ENCODE results near the gene CHID1. TPM values are rescaled to one million over a fixed set of nuclear protein-coding genes. Genes with fewer than 3 reads are reported as not detected.

CHID1 gene
- total and polyA plus RNA-seq, 9 of the 15 experiments (the other 6 are each of a cell fraction or from before 2014, with no cell fraction given), result 15.1 to 108 (median 39.8) TPM

DNA sequence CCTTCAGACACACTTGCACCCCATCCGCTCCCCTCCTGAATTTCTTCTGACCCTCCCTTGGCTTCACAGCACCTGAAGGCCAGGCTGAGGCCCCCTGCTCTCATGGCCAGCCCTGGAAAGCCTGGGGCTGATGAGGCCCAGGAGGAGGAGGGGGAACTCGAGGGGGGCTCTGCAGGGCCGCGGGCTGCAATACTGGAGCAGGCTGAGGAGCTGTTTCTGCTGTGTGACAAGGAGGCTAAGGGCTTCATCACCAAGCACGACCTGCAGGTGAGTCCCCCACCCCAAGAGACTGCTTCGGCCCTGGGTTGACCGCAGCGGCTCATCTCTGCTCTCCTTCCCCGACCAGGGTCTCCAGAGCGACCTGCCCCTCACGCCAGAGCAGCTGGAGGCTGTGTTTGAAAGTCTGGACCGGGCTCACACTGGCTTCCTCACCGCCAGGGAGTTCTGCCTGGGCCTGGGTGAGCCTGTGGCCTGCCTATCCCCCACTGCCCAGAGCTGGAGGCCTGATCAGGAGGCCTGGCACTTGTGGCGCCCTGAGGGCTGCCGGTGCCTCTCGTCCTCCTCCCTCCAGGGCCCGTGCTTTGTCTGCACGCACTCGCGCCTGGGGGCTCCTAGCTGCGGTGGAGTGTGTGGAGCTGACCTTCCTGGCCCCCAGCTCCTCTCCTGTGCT, 82.0 kb downstream of the CHID1 start:
- Histone ChIP-seq H2AFZ (ENCODE audit: low read depth, low read length) (no peak overlapping the region), H3K36me3 (ENCODE audit: control insufficient read depth, insufficient read depth, low read length) (peaks cover 23% of the 10 kb centered on the region; the same call in 1 of the 3 replicates), H3K27me3 (ENCODE audit: control insufficient read depth in 2 of 2, insufficient read depth in 2 of 2, low read length in 2 of 2) (no peaks in the 10 kb centered on the region), H3K79me2 (ENCODE audit: control insufficient read depth, insufficient read depth, low read length) (peaks cover 20% of the 10 kb centered on the region), H3K4me3 (no peak overlapping the region), H3K9me1 (ENCODE audit: control insufficient read depth, insufficient read depth, low read length) (peaks cover 5% of the 10 kb centered on the region), H4K20me1 (replicated peaks; ENCODE audit: control insufficient read depth, insufficient read depth, low read length) (no peaks in the 10 kb centered on the region), H3K4me2 (ENCODE audit: insufficient read depth, low read length) (no peak overlapping the region), H3K27ac (ENCODE audit: extremely low read depth, low read depth, low read length) (no peak overlapping the region), H3K4me1 (replicated peaks in 1 of 2; ENCODE audit: control insufficient read depth in 2 of 2, insufficient read depth in 2 of 2, low read length in 2 of 2) (peaks cover 25 to 96% of the 10 kb centered on the region in 2 experiments), H3K9me3 (replicated peaks; ENCODE audit: control insufficient read depth, insufficient read depth, low read depth, low read length) (no peaks in the 10 kb centered on the region), H3K9ac (ENCODE audit: insufficient read depth in 1 of 2, low read depth in 2 of 2, low read length in 2 of 2) (peak overlapping the region in 1 of 2 experiments; percentile 94; a peak in 2 of 4 replicates)
- ChIA-PET CTCF (ENCODE audit: low intra/inter-chr PET ratio) (no interaction called here), POLR2A (interaction anchor here (0.8 to 3.2 kb wide), 6 partner anchors 8 to 32 kb away, joined by 3 to 13 read pairs (median 4); partner anchors contain the start of gene PNPLA2)
- in situ Hi-C loops (cut with MboI), result no loop called here
- intact Hi-C loops (cut with micrococcal nuclease), result no loop called here
- BruUV-seq (replicated peaks), result no TSS peak
- WGBS (ENCODE audit: insufficient coverage, low coverage, missing lambda C conversion rate), result 85% methylated on average over 17 of the region's 21 CpGs
- DNase-seq (ENCODE audit: extremely low read depth in 1 of 4, low spot score in 3 of 4) (no peak), FAIRE-seq (no peak), ATAC-seq (no peak)
- TF ChIP-seq SP1 (CRISPR knock-in tag; IDR thresholded peaks at IDR 0.05), result no peak
- no peak for TF ChIP-seq SPI1 (IDR thresholded peaks at IDR 0.05; ENCODE audit: borderline replicate concordance, low read depth, low read length)
- no peak for TF ChIP-seq RHOXF2B (CRISPR knock-in tag; conservative IDR thresholded peaks at IDR 0.05)
- TF ChIP-seq FOSL1 (tag; conservative IDR thresholded peaks at IDR 0.05), result no peak
- no peak for TF ChIP-seq WHSC1 (IDR thresholded peaks at IDR 0.05; ENCODE audit: low read length)
- TF ChIP-seq, protein P1, sequence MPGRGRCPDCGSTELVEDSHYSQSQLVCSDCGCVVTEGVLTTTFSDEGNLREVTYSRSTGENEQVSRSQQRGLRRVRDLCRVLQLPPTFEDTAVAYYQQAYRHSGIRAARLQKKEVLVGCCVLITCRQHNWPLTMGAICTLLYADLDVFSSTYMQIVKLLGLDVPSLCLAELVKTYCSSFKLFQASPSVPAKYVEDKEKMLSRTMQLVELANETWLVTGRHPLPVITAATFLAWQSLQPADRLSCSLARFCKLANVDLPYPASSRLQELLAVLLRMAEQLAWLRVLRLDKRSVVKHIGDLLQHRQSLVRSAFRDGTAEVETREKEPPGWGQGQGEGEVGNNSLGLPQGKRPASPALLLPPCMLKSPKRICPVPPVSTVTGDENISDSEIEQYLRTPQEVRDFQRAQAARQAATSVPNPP (IDR thresholded peaks at IDR 0.05; ENCODE audit: borderline replicate concordance, insufficient read depth, insufficient read length), result no peak
- TF ChIP-seq, protein P2, sequence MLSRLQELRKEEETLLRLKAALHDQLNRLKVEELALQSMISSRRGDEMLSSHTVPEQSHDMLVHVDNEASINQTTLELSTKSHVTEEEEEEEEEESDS (CRISPR knock-in tag; IDR thresholded peaks at IDR 0.05), result no peak
- no peak for TF ChIP-seq EZH2 (IDR thresholded peaks at IDR 0.05; ENCODE audit: borderline replicate concordance, low read depth, low read length)
- TF ChIP-seq, protein P3, sequence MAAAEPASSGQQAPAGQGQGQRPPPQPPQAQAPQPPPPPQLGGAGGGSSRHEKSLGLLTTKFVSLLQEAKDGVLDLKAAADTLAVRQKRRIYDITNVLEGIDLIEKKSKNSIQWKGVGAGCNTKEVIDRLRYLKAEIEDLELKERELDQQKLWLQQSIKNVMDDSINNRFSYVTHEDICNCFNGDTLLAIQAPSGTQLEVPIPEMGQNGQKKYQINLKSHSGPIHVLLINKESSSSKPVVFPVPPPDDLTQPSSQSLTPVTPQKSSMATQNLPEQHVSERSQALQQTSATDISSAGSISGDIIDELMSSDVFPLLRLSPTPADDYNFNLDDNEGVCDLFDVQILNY (CRISPR knock-in tag; IDR thresholded peaks at IDR 0.05), result no peak
- no peak for TF ChIP-seq NBN (IDR thresholded peaks at IDR 0.05; ENCODE audit: low read depth)
- TF ChIP-seq POLR2G (IDR thresholded peaks at IDR 0.05; ENCODE audit: low read depth, low read length), result peak; percentile 39; the same call in 1 of the 2 replicates
- TF ChIP-seq SRSF7 (optimal IDR thresholded peaks at IDR 0.05; ENCODE audit: low read depth, low read length), result no peak
- TF ChIP-seq NCOA4 (IDR thresholded peaks at IDR 0.05; ENCODE audit: partially characterized antibody), result no peak
- TF ChIP-seq ELF4 (CRISPR knock-in tag; IDR thresholded peaks at IDR 0.05), result no peak
- no peak for TF ChIP-seq XRCC5 (IDR thresholded peaks at IDR 0.05; ENCODE audit: low read depth, low read length)
- TF ChIP-seq, protein P4, sequence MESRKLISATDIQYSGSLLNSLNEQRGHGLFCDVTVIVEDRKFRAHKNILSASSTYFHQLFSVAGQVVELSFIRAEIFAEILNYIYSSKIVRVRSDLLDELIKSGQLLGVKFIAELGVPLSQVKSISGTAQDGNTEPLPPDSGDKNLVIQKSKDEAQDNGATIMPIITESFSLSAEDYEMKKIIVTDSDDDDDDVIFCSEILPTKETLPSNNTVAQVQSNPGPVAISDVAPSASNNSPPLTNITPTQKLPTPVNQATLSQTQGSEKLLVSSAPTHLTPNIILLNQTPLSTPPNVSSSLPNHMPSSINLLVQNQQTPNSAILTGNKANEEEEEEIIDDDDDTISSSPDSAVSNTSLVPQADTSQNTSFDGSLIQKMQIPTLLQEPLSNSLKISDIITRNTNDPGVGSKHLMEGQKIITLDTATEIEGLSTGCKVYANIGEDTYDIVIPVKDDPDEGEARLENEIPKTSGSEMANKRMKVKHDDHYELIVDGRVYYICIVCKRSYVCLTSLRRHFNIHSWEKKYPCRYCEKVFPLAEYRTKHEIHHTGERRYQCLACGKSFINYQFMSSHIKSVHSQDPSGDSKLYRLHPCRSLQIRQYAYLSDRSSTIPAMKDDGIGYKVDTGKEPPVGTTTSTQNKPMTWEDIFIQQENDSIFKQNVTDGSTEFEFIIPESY (CRISPR knock-in tag; IDR thresholded peaks at IDR 0.05), result peak; percentile 70; the same call in 1 of the 2 replicates
